Gastroesophageal sphincter (tissue), 3 donors: ENCODE data around the gene MKRN2.

Experiments used
- EP300 ChIP-seq: sonication (generic); formaldehyde crosslinking; IDR thresholded peaks from one replicate; pipeline ENCODE4 v1.6.1; 2017; ENCODE audit warnings: antibody characterized with exemption, mild to moderate bottlenecking
- TF ChIP-seq, protein P1 (sequence below), 4 experiments: fragments of 200-600 bp in 2 of 4; fragments of 450-650 bp in 2 of 4; sonication (generic) in 1 of 4; IDR thresholded peaks; one replicate each; pipeline ENCODE4 v1.5.1; 2017 to 2019; ENCODE audit warnings: antibody characterized with exemption in 4 of 4, mild to moderate bottlenecking in 2 of 4, moderate library complexity in 2 of 4

DNA sequence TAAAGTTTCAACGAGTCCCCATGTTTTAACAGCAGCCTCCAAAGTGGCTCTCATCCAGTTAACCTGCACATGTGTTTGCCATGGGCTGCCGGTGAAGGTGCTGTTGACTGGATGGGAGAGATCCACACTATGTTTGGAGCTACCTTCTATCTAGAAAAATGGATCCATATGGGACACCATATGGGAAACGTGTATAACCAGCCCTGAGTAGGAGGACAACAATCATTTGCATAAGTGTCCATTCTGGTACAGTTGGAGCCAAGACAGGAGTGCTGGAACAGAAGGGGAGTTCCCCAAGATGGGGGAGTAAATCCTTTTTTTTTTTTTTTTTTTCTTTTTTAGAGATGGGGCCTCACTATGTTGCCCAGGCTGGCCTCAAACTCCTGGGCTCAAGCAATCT, 36.6 kb downstream of the MKRN2 start:
- TF ChIP-seq, protein P1, sequence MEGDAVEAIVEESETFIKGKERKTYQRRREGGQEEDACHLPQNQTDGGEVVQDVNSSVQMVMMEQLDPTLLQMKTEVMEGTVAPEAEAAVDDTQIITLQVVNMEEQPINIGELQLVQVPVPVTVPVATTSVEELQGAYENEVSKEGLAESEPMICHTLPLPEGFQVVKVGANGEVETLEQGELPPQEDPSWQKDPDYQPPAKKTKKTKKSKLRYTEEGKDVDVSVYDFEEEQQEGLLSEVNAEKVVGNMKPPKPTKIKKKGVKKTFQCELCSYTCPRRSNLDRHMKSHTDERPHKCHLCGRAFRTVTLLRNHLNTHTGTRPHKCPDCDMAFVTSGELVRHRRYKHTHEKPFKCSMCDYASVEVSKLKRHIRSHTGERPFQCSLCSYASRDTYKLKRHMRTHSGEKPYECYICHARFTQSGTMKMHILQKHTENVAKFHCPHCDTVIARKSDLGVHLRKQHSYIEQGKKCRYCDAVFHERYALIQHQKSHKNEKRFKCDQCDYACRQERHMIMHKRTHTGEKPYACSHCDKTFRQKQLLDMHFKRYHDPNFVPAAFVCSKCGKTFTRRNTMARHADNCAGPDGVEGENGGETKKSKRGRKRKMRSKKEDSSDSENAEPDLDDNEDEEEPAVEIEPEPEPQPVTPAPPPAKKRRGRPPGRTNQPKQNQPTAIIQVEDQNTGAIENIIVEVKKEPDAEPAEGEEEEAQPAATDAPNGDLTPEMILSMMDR (IDR thresholded peaks at IDR 0.05), result no peak
- TF ChIP-seq EP300, result no peak
